HG03108 (cell line): ENCODE measurements around the gene SLC51B.
"Not testable (repeated sequence)": the region's sequence is repeated elsewhere in the genome, so short reads cannot be mapped to it uniquely, and the experiment has no call there.

Source experiments
- ATAC-seq: cut with Tn5 transposase; IDR thresholded peaks from one replicate; pipeline ENCODE4 v1.9.1; 2021; ENCODE audit warnings: moderate library complexity; ENCODE audit not compliant: unreplicated experiment

SLC51B gene

DNA sequence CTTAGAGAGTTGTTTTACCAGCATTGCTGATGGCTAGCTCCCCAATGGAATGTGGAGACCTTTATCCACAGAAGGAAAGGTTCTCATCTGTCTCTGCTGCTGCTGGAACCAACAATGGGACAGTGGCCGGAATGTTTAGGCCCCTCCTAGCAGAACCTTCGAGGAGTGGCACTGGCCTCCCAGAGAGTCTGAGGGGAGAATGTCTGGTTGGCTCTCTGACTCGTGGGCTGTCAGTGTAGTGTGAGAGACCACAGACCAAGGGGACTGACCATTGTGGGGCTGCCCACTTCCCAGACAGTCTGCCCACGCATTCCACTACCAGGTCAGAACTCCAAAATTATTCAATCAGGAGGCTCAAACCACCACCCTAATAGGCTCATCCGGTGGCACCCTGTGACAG, 17.5 kb downstream of the SLC51B start:
- no peak for ATAC-seq

- no peak for ATAC-seq
Measured at GRCh38 chr15:65066001-65066634, 20.9 kb downstream of the SLC51B start.

DNA sequence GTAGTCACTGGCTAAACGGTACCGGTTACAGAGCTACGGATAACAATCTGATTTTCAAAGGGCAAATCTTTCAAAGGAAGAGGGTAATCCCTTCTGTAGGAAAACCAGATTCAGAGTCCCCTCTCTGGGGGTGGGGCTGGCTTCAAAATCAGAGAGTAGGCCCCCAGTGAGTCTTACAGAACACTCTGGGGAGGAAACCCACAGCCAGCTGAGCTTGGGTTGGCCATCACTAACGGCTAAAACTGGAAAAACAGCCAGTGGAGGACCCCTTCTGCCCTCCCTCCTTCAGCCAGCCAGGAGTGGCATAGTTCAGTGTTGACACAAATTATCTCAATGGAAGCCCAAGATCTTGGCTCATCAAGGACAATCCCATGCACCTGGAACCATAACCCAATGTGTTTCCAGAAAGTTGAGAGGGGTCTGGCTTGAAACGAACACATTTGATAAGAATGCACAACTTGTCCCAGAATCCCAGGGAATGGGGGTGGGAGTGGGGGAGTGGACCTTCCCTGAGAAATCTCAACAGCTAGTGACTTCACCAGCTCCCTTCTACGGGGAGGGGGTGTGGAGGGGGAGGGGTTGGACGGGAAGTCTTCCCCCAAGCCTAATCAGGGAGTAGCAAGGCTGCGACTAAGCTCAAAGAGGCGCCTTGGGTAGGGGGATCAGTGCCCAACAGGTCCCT, 21.6 kb downstream of the SLC51B start:
- no peak for ATAC-seq

DNA sequence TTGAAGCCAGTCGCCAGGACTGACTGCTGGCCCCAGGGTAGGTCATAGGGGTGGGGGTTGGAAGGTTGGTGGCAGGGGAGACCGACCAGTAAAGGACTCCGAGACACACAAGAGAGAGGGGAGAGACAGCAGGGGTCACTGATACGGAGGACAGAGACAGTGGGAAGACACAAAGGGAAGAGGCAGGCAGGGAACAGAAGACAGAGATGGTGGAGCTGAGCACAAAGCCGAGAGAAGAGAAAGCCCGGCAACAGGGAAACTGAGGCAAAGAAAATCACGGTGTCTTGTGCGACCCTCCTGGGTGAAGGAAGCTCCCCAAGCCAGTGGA, 22.1 kb downstream of the SLC51B start:
- ATAC-seq = no peak

GRCh38 chr15:65067645-65068402, 22.6 kb downstream of the SLC51B start, which contains the start of gene RASL12:
TSS of gene RASL12 (minus strand) at chr15:65067991. CDS start at chr15:65067835, 156 bp downstream.
- ATAC-seq = no peak

- no peak for ATAC-seq
Measured at GRCh38 chr15:65068403-65068788, 23.2 kb downstream of the SLC51B start.

DNA sequence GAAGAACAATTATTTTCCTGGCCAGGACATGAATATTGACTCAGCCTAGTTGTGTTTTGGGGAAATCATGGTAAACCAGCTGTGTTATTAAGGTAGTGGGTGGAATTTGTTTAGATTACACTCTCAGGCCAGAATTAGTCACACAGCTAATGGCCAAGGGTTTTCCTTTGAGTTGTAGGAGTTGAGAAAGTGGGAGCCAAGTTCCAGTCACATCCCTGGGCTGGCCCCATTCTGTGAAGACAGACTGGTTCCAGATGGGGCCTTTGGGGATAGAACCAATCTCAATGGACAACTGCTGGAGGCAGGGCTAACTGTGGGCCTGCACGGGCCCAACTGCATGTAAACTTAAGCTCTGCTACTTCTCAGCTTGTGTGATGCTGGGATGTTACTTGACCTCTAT, 24.0 kb downstream of the SLC51B start:
- ATAC-seq = no peak

DNA sequence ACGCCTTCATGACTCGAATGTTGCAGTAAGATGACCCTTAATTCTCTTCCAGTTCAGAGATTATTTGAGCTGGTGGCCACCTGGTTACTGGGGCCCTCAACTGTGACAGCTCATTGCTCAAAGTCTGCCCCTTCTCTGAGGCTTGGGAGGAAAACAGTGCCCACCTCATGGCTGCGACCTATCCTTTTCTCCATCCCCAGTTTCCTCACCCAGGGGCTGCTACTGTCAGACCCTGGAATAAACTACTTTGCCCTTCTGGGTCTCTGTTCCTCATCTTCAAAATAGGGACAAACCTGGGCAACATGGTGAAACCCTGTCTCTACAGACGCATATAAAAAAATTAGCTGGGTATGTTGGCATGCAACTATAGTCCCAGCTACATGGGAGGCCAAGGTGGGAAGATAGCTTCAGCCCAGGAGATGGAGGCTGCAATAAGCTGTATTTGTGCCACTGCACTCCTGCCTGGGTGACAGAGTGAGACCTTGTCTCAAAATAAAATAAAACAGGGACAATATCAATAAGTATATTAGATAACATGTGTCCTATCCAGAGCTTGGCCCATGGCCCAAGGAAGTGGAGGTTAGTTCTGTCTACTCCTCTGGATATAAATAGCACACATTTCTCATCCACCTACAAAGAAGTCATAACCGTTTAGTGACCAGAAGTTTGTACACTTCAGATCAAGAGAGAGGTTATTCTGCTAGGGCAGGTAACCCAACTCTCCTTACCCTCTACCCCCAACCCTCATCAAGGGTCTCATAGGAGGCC, 24.8 kb downstream of the SLC51B start:
- no peak for ATAC-seq

- no peak for ATAC-seq
Measured at GRCh38 chr15:65071381-65071811, 26.2 kb downstream of the SLC51B start.

DNA sequence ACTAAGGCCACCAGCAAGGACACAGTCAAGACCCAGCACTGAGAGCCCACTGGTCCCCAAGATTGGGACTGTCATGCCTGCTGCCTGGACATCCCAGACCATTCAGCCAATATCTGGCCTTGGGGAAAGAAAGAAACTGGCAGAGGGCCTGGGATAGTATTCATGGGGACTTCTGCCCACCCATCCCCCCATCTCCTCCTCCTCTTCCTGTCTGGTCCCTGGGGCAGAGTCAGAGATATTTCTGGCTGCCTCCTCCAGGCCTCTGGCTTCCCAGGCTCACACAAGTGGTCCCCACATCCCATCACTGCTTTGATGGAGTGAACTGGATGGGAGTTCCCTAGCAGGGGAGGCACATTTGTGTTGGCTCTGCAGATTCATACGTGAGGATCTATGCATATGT, 26.8 kb downstream of the SLC51B start:
- no peak for ATAC-seq

GRCh38 chr15:65072617-65073016, 27.4 kb downstream of the SLC51B start:
- ATAC-seq = no peak

DNA sequence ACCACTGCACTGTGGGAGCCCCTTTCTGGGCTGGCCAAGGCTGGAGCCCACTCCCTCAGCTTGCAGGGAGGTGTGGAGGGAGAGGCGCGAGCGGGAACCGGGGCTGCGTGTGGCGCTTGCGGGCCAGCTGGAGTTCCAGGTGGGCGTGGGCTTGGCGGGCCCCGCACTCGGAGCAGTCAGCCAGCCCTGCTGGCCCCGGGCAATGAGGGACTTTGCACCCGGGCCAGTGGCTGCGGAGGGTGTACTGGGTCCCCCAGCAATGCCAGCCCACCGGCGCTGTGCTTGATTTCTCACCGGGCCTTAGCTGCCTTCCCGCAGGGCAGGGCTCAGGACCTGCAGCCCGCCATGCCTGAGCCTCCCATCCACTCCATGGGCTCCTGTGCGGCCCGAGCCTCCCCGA, 29.8 kb downstream of the SLC51B start:
- ATAC-seq = not testable (repeated sequence)

GRCh38 chr15:65075607-65076395, 30.6 kb downstream of the SLC51B start:
- ATAC-seq = not testable (repeated sequence)

DNA sequence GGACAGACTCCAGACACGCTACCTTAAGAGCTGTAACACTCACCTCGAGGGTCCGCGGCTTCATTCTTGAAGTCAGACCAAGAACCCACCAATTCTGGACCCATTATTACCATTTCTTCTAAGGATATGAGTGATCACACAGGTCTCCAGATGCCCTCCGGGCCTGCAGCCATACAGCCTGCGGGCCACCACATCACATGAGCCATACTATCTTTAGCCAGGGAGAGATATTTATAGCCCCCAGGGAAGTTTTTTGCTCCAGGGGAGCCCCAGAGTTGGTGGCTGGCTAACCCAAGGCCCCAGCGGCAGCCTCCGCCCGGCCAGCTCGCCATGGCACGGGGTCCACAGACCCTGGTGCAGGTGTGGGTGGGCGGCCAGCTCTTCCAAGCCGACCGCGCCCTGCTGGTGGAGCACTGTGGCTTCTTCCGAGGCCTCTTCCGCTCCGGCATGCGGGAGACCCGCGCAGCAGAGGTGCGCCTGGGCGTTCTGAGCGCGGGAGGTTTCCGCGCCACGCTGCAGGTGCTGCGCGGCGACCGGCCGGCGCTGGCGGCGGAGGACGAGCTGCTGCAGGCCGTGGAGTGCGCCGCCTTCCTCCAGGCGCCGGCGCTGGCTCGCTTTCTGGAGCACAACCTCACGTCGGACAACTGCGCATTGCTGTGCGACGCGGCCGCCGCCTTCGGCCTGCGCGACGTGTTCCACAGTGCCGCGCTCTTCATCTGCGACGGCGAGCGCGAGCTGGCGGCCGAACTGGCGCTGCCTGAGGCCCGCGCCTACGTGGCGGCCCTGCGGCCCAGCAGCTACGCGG, 31.5 kb downstream of the SLC51B start, which contains the start of gene KBTBD13:
Gene KBTBD13, plus strand, starts transcription at position 261 of the 805 bp plus-strand sequence. Its CDS starts 70 bp downstream, at position 331.
- no peak for ATAC-seq

DNA sequence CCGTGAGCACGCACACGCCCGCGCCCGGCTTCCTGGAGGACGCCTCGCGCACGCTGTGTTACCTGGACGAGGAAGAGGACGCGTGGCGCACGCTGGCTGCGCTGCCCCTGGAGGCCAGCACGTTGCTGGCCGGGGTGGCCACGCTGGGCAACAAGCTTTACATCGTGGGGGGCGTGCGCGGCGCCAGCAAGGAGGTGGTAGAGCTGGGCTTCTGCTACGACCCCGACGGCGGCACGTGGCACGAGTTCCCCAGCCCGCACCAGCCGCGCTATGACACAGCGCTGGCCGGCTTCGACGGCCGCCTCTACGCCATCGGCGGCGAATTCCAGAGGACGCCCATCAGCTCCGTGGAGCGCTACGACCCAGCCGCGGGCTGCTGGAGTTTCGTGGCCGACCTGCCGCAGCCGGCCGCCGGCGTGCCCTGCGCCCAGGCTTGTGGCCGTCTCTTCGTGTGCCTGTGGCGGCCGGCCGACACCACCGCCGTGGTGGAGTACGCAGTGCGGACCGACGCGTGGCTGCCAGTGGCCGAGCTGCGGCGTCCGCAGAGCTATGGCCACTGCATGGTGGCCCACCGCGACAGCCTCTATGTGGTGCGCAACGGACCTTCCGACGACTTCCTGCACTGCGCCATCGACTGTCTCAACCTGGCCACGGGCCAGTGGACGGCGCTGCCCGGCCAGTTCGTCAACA, 32.2 kb downstream of the SLC51B start:
- no peak for ATAC-seq

DNA sequence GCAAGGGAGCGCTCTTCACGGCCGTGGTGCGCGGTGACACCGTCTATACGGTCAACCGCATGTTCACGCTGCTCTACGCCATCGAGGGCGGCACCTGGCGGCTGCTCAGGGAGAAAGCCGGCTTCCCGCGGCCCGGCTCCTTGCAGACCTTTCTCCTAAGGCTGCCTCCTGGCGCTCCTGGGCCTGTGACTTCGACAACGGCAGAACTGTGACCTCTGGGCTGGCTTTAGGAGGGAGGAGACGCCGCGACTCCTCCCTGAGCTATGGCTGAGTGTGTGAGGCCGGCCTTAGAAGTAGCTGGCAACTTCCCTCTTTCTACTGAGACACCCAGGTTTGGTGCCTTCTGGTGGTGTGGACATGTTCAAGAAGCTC, 32.8 kb downstream of the SLC51B start:
- ATAC-seq = no peak

DNA sequence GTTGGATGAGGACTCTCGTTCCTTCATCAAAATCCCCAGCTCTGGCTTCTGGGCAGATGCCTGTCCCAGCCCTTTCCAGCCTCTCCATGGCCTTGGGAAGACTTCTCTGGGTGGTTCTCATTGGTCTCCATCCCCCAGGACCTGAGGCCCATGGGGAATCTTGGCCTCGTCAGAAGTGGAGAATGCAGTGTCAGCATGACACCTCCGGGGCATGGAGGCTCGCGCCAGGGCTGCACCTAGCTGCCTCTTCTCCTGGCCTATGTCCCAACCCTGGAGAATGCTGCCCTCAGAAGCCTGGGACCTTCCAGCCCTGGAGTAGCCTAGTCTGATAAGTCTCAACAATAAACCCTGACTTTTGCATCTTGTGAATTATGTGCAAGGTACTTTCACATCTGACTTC, 34.4 kb downstream of the SLC51B start:
- ATAC-seq = no peak

GRCh38 chr15:65081270-65081669, 36.1 kb downstream of the SLC51B start:
- ATAC-seq = no peak

DNA sequence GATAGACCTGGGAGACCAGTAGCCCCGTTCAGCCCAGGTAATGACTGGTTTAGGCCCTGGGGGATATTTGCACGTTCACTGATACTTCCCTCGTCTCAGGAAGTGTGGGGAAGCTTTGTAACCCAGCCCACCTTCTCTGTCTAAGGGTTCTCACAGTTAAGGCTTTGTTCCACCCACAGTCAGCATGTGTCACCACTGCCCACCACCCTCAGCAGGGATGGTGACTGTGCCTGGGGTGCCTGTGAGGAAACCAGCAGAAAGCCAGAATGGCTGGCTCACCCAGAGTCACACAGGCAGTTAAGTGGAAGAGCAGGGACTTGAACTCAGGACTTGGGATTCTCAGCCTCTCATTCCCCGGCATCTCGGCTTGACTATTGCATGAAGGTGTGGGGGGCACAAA, 36.6 kb downstream of the SLC51B start:
- no peak for ATAC-seq
